HG02623 (cell line): ENCODE results near the gene CA9.

Experiments used
- ATAC-seq: cut with Tn5 transposase; IDR thresholded peaks from one replicate; pipeline ENCODE4 v1.9.1; 2021; ENCODE audit warnings: moderate library complexity; ENCODE audit not compliant: unreplicated experiment

Gene CA9

GRCh38 chr9:35714123-35714522 lies 40.4 kb downstream of the CA9 start:
- ATAC-seq = no peak

- ATAC-seq = no peak
Observed at GRCh38 chr9:35714579-35715252, 41.0 kb downstream of the CA9 start.

- ATAC-seq = no peak
Observed at GRCh38 chr9:35716230-35716629, 42.5 kb downstream of the CA9 start.

- no peak for ATAC-seq
Observed at GRCh38 chr9:35717132-35717870, 43.6 kb downstream of the CA9 start.

- no peak for ATAC-seq
Observed at GRCh38 chr9:35718721-35719511, 45.2 kb downstream of the CA9 start.

- ATAC-seq = no peak
Observed at GRCh38 chr9:35719546-35719945, 45.8 kb downstream of the CA9 start.

GRCh38 chr9:35723426-35723825 lies 49.7 kb downstream of the CA9 start:
- ATAC-seq = no peak

GRCh38 chr9:35723908-35724307 lies 50.2 kb downstream of the CA9 start:
- ATAC-seq = no peak

GRCh38 chr9:35725362-35725761 lies 51.6 kb downstream of the CA9 start:
- ATAC-seq = no peak

- ATAC-seq = peak; percentile 37
Observed at GRCh38 chr9:35726931-35727330, 53.2 kb downstream of the CA9 start.

GRCh38 chr9:35727676-35728040 lies 53.9 kb downstream of the CA9 start:
- ATAC-seq = no peak

GRCh38 chr9:35728041-35728971 lies 54.6 kb downstream of the CA9 start:
- ATAC-seq = no peak

- ATAC-seq = no peak
Observed at GRCh38 chr9:35729101-35729500, 55.4 kb downstream of the CA9 start.

GRCh38 chr9:35729700-35730485 lies 56.2 kb downstream of the CA9 start:
- no peak for ATAC-seq

GRCh38 chr9:35730486-35730854 lies 56.7 kb downstream of the CA9 start:
- ATAC-seq = no peak
